HL-60 (cell line): ENCODE results near the gene IL4.
A peak's percentile ranks its signal among the peaks of the same experiment; 100 is the strongest.

Source experiments
- DNase-seq, 2 experiments: peaks; one replicate each; pipeline ENCODE4 v3.0.0-alpha.2; 2010 to 2020; ENCODE audit warnings: low read depth in 1 of 2, low spot score in 1 of 2
- H3K27ac ChIP-seq: fragments of 250-450 bp; sonication (Bioruptor Pico); replicated peaks from 2 replicates; pipeline ENCODE4 v1.5.1; 2020; ENCODE audit warnings: mild to moderate bottlenecking, moderate library complexity
- H3K27me3 ChIP-seq: fragments of 250-450 bp; sonication (Bioruptor Pico); 2 replicates; pipeline ENCODE4 v1.5.1; 2021; ENCODE audit warnings: mild to moderate bottlenecking, moderate library complexity; ENCODE audit not compliant: insufficient read depth, poor library complexity, severe bottlenecking
- H3K4me3 ChIP-seq: replicated peaks from 2 replicates; pipeline ENCODE4 v1.5.1; 2011; ENCODE audit warnings: mild to moderate bottlenecking, control low read depth, low read length; ENCODE audit not compliant: insufficient read depth
- GABPA ChIP-seq: IDR thresholded peaks from 2 replicates; pipeline ENCODE4 v1.6.1; 2012; ENCODE audit warnings: low read depth
- POLR2AphosphoS5 ChIP-seq: IDR thresholded peaks from 2 replicates; pipeline ENCODE4 v1.6.1; 2012; ENCODE audit warnings: low read depth
- SPI1 ChIP-seq: IDR thresholded peaks from 2 replicates; pipeline ENCODE4 v1.6.1; 2012; ENCODE audit warnings: low read depth, mild to moderate bottlenecking, borderline replicate concordance
- TF ChIP-seq, protein P1 (sequence below): IDR thresholded peaks from 2 replicates; pipeline ENCODE4 v1.6.1; 2012; ENCODE audit warnings: low read depth; ENCODE audit not compliant: insufficient replicate concordance
- TF ChIP-seq, protein P2 (sequence below): IDR thresholded peaks from one replicate; pipeline ENCODE4 v1.5.1; 2011; ENCODE audit warnings: low read length, control low read depth, inconsistent platforms; ENCODE audit not compliant: insufficient read depth

The IL4 gene

GRCh38 chr5:132655821-132656773 is 17.7 kb upstream of the IL4 start:
- peak overlapping the region; percentile 13 for H3K4me3 ChIP-seq
- no peak overlapping the region for H3K27ac ChIP-seq
- DNase-seq: no peak
- H3K27me3 ChIP-seq: no peaks in the 10 kb centered on the region
- TF ChIP-seq, protein P1, sequence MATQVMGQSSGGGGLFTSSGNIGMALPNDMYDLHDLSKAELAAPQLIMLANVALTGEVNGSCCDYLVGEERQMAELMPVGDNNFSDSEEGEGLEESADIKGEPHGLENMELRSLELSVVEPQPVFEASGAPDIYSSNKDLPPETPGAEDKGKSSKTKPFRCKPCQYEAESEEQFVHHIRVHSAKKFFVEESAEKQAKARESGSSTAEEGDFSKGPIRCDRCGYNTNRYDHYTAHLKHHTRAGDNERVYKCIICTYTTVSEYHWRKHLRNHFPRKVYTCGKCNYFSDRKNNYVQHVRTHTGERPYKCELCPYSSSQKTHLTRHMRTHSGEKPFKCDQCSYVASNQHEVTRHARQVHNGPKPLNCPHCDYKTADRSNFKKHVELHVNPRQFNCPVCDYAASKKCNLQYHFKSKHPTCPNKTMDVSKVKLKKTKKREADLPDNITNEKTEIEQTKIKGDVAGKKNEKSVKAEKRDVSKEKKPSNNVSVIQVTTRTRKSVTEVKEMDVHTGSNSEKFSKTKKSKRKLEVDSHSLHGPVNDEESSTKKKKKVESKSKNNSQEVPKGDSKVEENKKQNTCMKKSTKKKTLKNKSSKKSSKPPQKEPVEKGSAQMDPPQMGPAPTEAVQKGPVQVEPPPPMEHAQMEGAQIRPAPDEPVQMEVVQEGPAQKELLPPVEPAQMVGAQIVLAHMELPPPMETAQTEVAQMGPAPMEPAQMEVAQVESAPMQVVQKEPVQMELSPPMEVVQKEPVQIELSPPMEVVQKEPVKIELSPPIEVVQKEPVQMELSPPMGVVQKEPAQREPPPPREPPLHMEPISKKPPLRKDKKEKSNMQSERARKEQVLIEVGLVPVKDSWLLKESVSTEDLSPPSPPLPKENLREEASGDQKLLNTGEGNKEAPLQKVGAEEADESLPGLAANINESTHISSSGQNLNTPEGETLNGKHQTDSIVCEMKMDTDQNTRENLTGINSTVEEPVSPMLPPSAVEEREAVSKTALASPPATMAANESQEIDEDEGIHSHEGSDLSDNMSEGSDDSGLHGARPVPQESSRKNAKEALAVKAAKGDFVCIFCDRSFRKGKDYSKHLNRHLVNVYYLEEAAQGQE: no peak
- TF ChIP-seq, protein P2, sequence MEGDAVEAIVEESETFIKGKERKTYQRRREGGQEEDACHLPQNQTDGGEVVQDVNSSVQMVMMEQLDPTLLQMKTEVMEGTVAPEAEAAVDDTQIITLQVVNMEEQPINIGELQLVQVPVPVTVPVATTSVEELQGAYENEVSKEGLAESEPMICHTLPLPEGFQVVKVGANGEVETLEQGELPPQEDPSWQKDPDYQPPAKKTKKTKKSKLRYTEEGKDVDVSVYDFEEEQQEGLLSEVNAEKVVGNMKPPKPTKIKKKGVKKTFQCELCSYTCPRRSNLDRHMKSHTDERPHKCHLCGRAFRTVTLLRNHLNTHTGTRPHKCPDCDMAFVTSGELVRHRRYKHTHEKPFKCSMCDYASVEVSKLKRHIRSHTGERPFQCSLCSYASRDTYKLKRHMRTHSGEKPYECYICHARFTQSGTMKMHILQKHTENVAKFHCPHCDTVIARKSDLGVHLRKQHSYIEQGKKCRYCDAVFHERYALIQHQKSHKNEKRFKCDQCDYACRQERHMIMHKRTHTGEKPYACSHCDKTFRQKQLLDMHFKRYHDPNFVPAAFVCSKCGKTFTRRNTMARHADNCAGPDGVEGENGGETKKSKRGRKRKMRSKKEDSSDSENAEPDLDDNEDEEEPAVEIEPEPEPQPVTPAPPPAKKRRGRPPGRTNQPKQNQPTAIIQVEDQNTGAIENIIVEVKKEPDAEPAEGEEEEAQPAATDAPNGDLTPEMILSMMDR: no peak
- TF ChIP-seq POLR2AphosphoS5 (no peak), GABPA (no peak), SPI1 (no peak)

DNA sequence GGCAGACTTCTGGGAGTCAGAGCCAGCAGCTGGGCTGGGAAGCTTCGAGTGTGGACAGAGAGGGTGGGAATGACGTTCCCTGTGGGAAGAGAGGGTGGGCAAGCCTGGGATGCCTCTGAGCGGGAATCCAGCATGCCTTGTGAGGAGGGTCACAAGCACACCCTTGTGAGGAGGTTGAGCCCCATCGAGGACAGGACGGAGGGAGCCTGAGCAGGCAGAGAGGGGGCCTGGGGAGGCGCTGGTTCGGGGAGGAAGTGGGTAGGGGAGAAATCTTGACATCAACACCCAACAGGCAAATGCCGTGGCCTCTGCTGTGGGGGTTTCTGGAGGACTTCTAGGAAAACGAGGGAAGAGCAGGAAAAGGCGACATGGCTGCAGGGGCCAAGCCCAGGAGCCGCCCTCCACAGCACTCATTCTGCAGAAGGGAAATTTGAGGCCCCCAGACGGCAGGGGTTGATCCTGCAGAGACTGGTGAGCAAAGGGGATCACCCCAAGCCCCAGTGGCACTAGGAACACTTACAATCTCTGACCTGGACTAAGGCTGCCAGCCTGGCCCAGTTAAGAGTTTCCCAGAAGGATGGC is 16.9 kb upstream of the IL4 start:
- no peak for DNase-seq

DNA sequence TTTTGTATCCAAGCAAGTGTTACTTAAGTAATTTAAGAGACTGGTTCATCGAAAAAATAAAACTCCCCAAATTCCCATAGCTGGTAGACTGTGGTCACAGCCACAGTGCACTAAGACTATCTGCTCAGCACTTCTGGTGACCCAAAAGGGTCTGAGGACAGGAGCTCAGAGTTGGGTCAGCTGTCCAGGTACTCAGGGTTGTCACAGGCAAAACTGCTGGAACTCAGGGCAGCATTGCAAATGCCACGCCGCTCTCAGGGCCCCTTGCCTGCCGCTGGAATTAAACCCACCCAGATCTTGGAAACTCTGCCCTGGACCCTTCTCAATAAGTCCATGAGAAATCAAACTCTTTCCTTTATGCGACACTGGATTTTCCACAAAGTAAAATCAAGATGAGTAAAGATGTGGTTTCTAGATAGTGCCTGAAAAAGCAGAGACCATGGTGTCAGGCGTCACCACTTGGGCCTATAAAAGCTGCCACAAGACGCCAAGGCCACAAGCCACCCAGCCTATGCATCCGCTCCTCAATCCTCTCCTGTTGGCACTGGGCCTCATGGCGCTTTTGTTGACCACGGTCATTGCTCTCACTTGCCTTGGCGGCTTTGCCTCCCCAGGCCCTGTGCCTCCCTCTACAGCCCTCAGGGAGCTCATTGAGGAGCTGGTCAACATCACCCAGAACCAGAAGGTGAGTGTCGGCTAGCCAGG is 16.0 kb upstream of the IL4 start, which contains the start of gene IL13:
Gene IL13 (plus strand): TSS at position 498 of the 705 bp plus-strand sequence. CDS start 14 bp downstream, at position 512.
- TF ChIP-seq GABPA (no peak), POLR2AphosphoS5 (no peak), SPI1 (no peak)
- TF ChIP-seq, protein P2: no peak
- TF ChIP-seq, protein P1: no peak
- Histone ChIP-seq H3K27ac (no peak within 1 kb of the TSS), H3K27me3 (no peaks in the 10 kb centered on the region), H3K4me3 (no peak within 1 kb of the TSS)
- DNase-seq: no peak

More for the DNA sequence above, 16.9 kb upstream of the IL4 start:
- Histone ChIP-seq H3K27ac (no peak overlapping the region), H3K27me3 (no peaks in the 10 kb centered on the region), H3K4me3 (no peak overlapping the region)
- TF ChIP-seq GABPA: no peak
- no peak for TF ChIP-seq SPI1
- TF ChIP-seq, protein P1: no peak
- TF ChIP-seq, protein P2: no peak
